H1 (cell line): ENCODE data around the gene PDXP.

Source experiments
- ATF2 ChIP-seq: IDR thresholded peaks from 2 replicates; pipeline ENCODE4 v1.6.1; 2012; ENCODE audit warnings: low read length, inconsistent platforms
- BCL11A ChIP-seq, 2 experiments: IDR thresholded peaks; one replicate each; pipeline ENCODE4 v1.6.1; 2011; ENCODE audit warnings: low read depth in 2 of 2, low read length in 2 of 2, mild to moderate bottlenecking in 2 of 2
- CTCF ChIP-seq, 3 experiments: IDR thresholded peaks; 1 replicate in 2 of 3; 2 replicates in 1 of 3; pipeline versions ENCODE4 v1.5.1 to v1.6.1; 2011; ENCODE audit warnings: low read length in 3 of 3, mild to moderate bottlenecking in 3 of 3, inconsistent platforms in 2 of 3, low read depth in 1 of 3, moderate library complexity in 1 of 3; ENCODE audit not compliant: insufficient read depth in 1 of 3; ENCODE audit errors: control extremely low read depth in 1 of 3
- HDAC6 ChIP-seq: IDR thresholded peaks from one replicate; pipeline ENCODE4 v1.7.1; 2012; ENCODE audit warnings: low read depth, mild to moderate bottlenecking, inconsistent platforms, low read length, moderate library complexity
- MAX ChIP-seq: IDR thresholded peaks from 2 replicates; pipeline ENCODE4 v1.6.1; 2012; ENCODE audit warnings: inconsistent platforms
- POLR2A ChIP-seq, 2 experiments: IDR thresholded peaks; 1 replicate in 1 of 2; 2 replicates in 1 of 2; pipeline ENCODE4 v1.6.1; 2011; ENCODE audit warnings: low read depth in 2 of 2, low read length in 2 of 2, mild to moderate bottlenecking in 2 of 2; ENCODE audit errors: control extremely low read depth in 1 of 2
- TAF1 ChIP-seq: IDR thresholded peaks from 2 replicates; pipeline ENCODE4 v1.6.1; 2011; ENCODE audit warnings: mild to moderate bottlenecking, low read depth, low read length

- TF ChIP-seq HDAC6 (no peak), CTCF (IDR thresholded peaks at IDR 0.05; ENCODE audit: control extremely low read depth in 1 of 3, insufficient read depth in 1 of 3, low read depth in 1 of 3, low read length in 3 of 3) (no peak), TAF1 (no peak), ATF2 (no peak), BCL11A (IDR thresholded peaks at IDR 0.05; ENCODE audit: low read depth in 2 of 2, low read length in 2 of 2) (no peak), POLR2A (IDR thresholded peaks at IDR 0.05; ENCODE audit: control extremely low read depth in 1 of 2, low read depth in 2 of 2, low read length in 2 of 2) (no peak), MAX (no peak)
Measured at GRCh38 chr22:37672920-37673455, 14.5 kb downstream of the PDXP start.
